HepG2 (cell line): ENCODE data around the gene ZNF394. TPM values are rescaled to one million over a fixed set of nuclear protein-coding genes. Genes with fewer than 3 reads are reported as not detected.

Experiments
- CHD4 ChIP-seq: fragments of 200-600 bp; sonication (generic); IDR thresholded peaks from 2 replicates; pipeline ENCODE4 v1.7.0; 2017; ENCODE audit warnings: mild to moderate bottlenecking, low read length, borderline replicate concordance
- KLF15 ChIP-seq: sonication (generic); formaldehyde crosslinking; IDR thresholded peaks from 2 replicates; pipeline ENCODE4 v1.8.1; 2023; ENCODE audit warnings: borderline replicate concordance, mild to moderate bottlenecking, inconsistent platforms, missing genetic modification reagents, mixed read lengths
- MED1 ChIP-seq: sonication (generic); formaldehyde crosslinking; IDR thresholded peaks from 2 replicates; pipeline ENCODE4 v1.4.0; 2020; ENCODE audit warnings: missing genetic modification reagents
- SKI ChIP-seq: fragments of 450-650 bp; IDR thresholded peaks from one replicate; pipeline ENCODE4 v1.6.1; 2018; ENCODE audit warnings: mild to moderate bottlenecking; ENCODE audit not compliant: partially characterized antibody
- SNRNP70 ChIP-seq: fragments of 200-400 bp; formaldehyde crosslinking; IDR thresholded peaks from 2 replicates; pipeline ENCODE4 v1.6.1; 2017; ENCODE audit warnings: mild to moderate bottlenecking, low read depth, low read length, moderate library complexity
- TBX3 ChIP-seq: fragments of 450-650 bp; IDR thresholded peaks from 2 replicates; pipeline ENCODE4 v1.6.1; 2017; ENCODE audit warnings: antibody characterized with exemption, mild to moderate bottlenecking, inconsistent platforms, borderline replicate concordance
- ZNF329 ChIP-seq: sonication (generic); formaldehyde crosslinking; IDR thresholded peaks from 2 replicates; pipeline ENCODE4 v1.9.0; 2021; ENCODE audit warnings: low read depth, mild to moderate bottlenecking, missing genetic modification reagents
- ZNF615 ChIP-seq: sonication (generic); formaldehyde crosslinking; IDR thresholded peaks from 2 replicates; pipeline ENCODE4 v1.5.0; 2020; ENCODE audit warnings: mild to moderate bottlenecking, missing genetic modification reagents, borderline replicate concordance
- polyA plus RNA-seq, 8 experiments: library from polyadenylated mRNA; depleted of rRNA in 3 of 8; stranded (reverse) in 7 of 8; unstranded in 1 of 8; fragments of >200 nt; fragmentation: Illumina TruSeq in 4 of 8; extraction: Trizol in 4 of 8; gene quantifications; 2 replicates each; pipeline versions ENCODE4 v1.2.1 to v1.2.3, GENCODE V29; 2011 to 2016; ENCODE audit warnings: low read depth in 4 of 8, missing spikeins in 1 of 8, mixed read lengths in 1 of 8; ENCODE audit not compliant: insufficient read depth in 1 of 8
- total RNA-seq, 5 experiments: library from RNA; depleted of rRNA; stranded (reverse); fragments of >200 nt; fragmentation: Illumina TruSeq; extraction: Trizol; gene quantifications; 2 replicates each; pipeline ENCODE4 v1.2.3, GENCODE V29; 2016; ENCODE audit warnings: low read depth in 1 of 5
- TF ChIP-seq, protein P1 (sequence below): sonication (generic); formaldehyde crosslinking; IDR thresholded peaks from 2 replicates; pipeline ENCODE4 v1.4.0; 2020; ENCODE audit warnings: missing genetic modification reagents, mild to moderate bottlenecking, borderline replicate concordance
- TF ChIP-seq, protein P2 (sequence below), 2 experiments: sonication (generic) in 1 of 2; formaldehyde crosslinking in 1 of 2; IDR thresholded peaks; 2 replicates each; pipeline versions ENCODE4 v1.6.1 to v1.9.0; 2014 to 2022; ENCODE audit warnings: antibody characterized with exemption in 1 of 2, borderline replicate concordance in 1 of 2, inconsistent platforms in 1 of 2, low read depth in 1 of 2, missing genetic modification reagents in 1 of 2
- TF ChIP-seq, protein P3 (sequence below): sonication (generic); formaldehyde crosslinking; IDR thresholded peaks from 2 replicates; pipeline ENCODE4 v1.4.0; 2020; ENCODE audit warnings: mild to moderate bottlenecking, missing genetic modification reagents
- TF ChIP-seq, protein P4 (sequence below): sonication (generic); formaldehyde crosslinking; IDR thresholded peaks from 2 replicates; pipeline ENCODE4 v1.8.0; 2022; ENCODE audit warnings: mild to moderate bottlenecking, missing genetic modification reagents, moderate library complexity
- TF ChIP-seq, protein P5 (sequence below): IDR thresholded peaks from 2 replicates; pipeline ENCODE4 v1.6.1; 2016; ENCODE audit warnings: missing genetic modification reagents, missing compliant biosample characterization

The ZNF394 gene
- total and polyA plus RNA-seq, 2 of the 13 experiments (the other 11 are each of a cell fraction or from before 2014, with no cell fraction given), result 7.8 to 19.6 TPM

DNA sequence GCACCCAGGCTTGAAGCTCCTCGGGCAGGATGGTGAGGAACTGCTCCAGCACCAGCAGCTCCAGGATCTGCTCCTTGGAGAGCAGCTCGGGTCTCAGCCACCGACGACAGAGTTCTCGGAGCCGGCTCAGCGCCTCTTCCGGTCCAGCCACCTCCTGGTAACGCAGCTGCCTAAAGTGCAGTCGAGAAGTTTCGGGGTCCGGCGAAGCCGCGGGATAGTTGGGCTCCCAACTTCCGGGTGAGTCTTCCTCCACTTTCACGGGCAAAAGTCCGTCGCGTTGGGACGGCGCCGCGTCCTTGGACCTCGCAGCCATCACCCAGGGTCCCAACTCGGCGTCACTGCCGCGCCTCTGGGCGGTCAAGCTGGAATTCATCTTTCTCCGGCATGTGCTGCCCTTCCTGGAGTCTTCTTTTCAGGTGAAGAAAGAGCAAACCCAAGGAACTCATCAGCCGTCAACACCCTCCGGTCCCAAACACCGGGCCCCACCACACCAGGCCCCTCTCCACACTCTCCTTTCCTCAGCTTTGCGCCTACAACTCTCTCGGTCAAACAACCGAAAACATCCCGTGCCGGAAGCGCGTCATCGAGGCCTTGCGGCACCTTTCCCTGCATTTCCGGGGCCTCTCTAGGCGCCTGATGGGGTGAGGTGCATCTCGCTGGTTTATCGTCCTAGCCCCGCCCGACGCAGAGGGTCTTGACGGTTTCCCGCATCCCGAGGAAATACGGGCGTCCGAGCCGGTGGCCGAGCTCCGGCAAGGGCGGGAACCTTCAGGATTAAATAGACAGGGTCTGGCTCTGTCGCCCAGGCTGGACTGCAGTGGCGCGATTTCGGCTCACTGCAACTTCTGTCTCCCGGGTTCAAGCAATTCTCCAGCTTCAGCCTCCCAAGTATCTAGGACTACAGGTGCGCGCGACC is at the start of gene ZNF394 (continued):
- TF ChIP-seq, protein P1, sequence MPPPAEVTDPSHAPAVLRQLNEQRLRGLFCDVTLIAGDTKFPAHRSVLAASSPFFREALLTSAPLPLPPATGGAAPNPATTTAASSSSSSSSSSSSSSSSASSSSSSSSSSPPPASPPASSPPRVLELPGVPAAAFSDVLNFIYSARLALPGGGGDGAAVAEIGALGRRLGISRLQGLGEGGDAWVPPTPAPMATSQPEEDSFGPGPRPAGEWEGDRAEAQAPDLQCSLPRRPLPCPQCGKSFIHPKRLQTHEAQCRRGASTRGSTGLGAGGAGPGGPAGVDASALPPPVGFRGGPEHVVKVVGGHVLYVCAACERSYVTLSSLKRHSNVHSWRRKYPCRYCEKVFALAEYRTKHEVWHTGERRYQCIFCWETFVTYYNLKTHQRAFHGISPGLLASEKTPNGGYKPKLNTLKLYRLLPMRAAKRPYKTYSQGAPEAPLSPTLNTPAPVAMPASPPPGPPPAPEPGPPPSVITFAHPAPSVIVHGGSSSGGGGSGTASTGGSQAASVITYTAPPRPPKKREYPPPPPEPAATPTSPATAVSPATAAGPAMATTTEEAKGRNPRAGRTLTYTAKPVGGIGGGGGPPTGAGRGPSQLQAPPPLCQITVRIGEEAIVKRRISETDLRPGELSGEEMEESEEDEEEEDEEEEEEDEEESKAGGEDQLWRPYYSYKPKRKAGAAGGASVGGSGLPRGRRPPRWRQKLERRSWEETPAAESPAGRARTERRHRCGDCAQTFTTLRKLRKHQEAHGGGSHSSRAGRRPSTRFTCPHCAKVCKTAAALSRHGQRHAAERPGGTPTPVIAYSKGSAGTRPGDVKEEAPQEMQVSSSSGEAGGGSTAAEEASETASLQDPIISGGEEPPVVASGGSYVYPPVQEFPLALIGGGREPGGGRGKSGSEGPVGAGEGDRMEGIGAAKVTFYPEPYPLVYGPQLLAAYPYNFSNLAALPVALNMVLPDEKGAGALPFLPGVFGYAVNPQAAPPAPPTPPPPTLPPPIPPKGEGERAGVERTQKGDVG, result no peak; the same call in 1 of the 2 replicates
- TF ChIP-seq, protein P2, sequence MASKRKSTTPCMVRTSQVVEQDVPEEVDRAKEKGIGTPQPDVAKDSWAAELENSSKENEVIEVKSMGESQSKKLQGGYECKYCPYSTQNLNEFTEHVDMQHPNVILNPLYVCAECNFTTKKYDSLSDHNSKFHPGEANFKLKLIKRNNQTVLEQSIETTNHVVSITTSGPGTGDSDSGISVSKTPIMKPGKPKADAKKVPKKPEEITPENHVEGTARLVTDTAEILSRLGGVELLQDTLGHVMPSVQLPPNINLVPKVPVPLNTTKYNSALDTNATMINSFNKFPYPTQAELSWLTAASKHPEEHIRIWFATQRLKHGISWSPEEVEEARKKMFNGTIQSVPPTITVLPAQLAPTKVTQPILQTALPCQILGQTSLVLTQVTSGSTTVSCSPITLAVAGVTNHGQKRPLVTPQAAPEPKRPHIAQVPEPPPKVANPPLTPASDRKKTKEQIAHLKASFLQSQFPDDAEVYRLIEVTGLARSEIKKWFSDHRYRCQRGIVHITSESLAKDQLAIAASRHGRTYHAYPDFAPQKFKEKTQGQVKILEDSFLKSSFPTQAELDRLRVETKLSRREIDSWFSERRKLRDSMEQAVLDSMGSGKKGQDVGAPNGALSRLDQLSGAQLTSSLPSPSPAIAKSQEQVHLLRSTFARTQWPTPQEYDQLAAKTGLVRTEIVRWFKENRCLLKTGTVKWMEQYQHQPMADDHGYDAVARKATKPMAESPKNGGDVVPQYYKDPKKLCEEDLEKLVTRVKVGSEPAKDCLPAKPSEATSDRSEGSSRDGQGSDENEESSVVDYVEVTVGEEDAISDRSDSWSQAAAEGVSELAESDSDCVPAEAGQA (IDR thresholded peaks at IDR 0.05; ENCODE audit: low read depth), result peak; percentile 97
- TF ChIP-seq, protein P2 (CRISPR knock-in tag; IDR thresholded peaks at IDR 0.05; ENCODE audit: borderline replicate concordance), result no peak
- TF ChIP-seq, protein P3, sequence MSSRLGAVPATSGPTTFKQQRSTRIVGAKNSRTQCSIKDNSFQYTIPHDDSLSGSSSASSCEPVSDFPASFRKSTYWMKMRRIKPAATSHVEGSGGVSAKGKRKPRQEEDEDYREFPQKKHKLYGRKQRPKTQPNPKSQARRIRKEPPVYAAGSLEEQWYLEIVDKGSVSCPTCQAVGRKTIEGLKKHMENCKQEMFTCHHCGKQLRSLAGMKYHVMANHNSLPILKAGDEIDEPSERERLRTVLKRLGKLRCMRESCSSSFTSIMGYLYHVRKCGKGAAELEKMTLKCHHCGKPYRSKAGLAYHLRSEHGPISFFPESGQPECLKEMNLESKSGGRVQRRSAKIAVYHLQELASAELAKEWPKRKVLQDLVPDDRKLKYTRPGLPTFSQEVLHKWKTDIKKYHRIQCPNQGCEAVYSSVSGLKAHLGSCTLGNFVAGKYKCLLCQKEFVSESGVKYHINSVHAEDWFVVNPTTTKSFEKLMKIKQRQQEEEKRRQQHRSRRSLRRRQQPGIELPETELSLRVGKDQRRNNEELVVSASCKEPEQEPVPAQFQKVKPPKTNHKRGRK, result no peak
- TF ChIP-seq ZNF329, result peak; percentile 48; the same call in 1 of the 2 replicates
- no peak for TF ChIP-seq SNRNP70
- no peak; the same call in 1 of the 2 replicates for TF ChIP-seq KLF15 (CRISPR knock-in tag)
- peak; percentile 58; the same call in 1 of the 2 replicates for TF ChIP-seq TBX3
- TF ChIP-seq, protein P4, sequence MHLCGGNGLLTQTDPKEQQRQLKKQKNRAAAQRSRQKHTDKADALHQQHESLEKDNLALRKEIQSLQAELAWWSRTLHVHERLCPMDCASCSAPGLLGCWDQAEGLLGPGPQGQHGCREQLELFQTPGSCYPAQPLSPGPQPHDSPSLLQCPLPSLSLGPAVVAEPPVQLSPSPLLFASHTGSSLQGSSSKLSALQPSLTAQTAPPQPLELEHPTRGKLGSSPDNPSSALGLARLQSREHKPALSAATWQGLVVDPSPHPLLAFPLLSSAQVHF, result no peak
- TF ChIP-seq CHD4, result no peak
- TF ChIP-seq ZNF615, result no peak
- TF ChIP-seq MED1 (CRISPR knock-in tag), result peak; percentile 37; the same call in 1 of the 2 replicates
- TF ChIP-seq SKI, result peak; percentile 1
- TF ChIP-seq, protein P5, sequence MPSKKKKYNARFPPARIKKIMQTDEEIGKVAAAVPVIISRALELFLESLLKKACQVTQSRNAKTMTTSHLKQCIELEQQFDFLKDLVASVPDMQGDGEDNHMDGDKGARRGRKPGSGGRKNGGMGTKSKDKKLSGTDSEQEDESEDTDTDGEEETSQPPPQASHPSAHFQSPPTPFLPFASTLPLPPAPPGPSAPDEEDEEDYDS (CRISPR knock-in tag), result peak; percentile 85
